NCI-H526 treated with DMSO at 0.1 percent for 48 hours (cell line): ENCODE measurements around the gene TRPT1.
"Not testable (repeated sequence)": the region's sequence is repeated elsewhere in the genome, so short reads cannot be mapped to it uniquely, and the experiment has no call there.

Experiments
- DNase-seq: peaks from one replicate; lab custom pipeline; 2025; lab: John Stamatoyannopoulos, UW

TRPT1 gene

GRCh38 chr11:64258946-64259532 is 33.1 kb upstream of the TRPT1 start:
- DNase-seq: no peak

GRCh38 chr11:64258356-64258755 is 32.4 kb upstream of the TRPT1 start:
- DNase-seq: no peak

GRCh38 chr11:64256300-64256699 is 30.3 kb upstream of the TRPT1 start:
- no peak for DNase-seq

GRCh38 chr11:64255135-64256128 is 29.4 kb upstream of the TRPT1 start:
- DNase-seq: no peak

- DNase-seq: no peak
Observed at GRCh38 chr11:64254326-64254725, 28.3 kb upstream of the TRPT1 start.

- no peak for DNase-seq
Observed at GRCh38 chr11:64253481-64253880, 27.5 kb upstream of the TRPT1 start.

- DNase-seq: no peak
Observed at GRCh38 chr11:64253043-64253442, 27.1 kb upstream of the TRPT1 start.

GRCh38 chr11:64252003-64252872 is 26.3 kb upstream of the TRPT1 start:
- DNase-seq: no peak

- DNase-seq: no peak
Observed at GRCh38 chr11:64251753-64252002, 25.7 kb upstream of the TRPT1 start.

GRCh38 chr11:64251016-64251752 is 25.2 kb upstream of the TRPT1 start, which contains the start of gene PLCB3:
TSS of gene PLCB3 (plus strand) at chr11:64251530. CDS start at chr11:64251650, 120 bp downstream.
- DNase-seq: no peak

GRCh38 chr11:64250415-64251015 is 24.5 kb upstream of the TRPT1 start:
- DNase-seq: no peak

- peak; percentile 12 for DNase-seq
Observed at GRCh38 chr11:64249563-64250414, 23.8 kb upstream of the TRPT1 start.

- DNase-seq: no peak
Observed at GRCh38 chr11:64249038-64249437, 23.1 kb upstream of the TRPT1 start.

GRCh38 chr11:64248578-64248977 is 22.6 kb upstream of the TRPT1 start:
- no peak for DNase-seq

- DNase-seq: peak; percentile 67
Observed at GRCh38 chr11:64247729-64248531, 21.9 kb upstream of the TRPT1 start.

- DNase-seq: peak; percentile 80
Observed at GRCh38 chr11:64246871-64247728, 21.1 kb upstream of the TRPT1 start, which contains the start of gene PPP1R14B. TSS of gene PPP1R14B (minus strand) at chr11:64246943. CDS start at chr11:64246673, 270 bp downstream.

- not testable (repeated sequence) for DNase-seq
Observed at GRCh38 chr11:64246621-64246870, 20.6 kb upstream of the TRPT1 start.

- peak; percentile 40 for DNase-seq
Observed at GRCh38 chr11:64245797-64246620, 20.0 kb upstream of the TRPT1 start.
